Fibroblast of peridontal ligament (primary cell): ENCODE results near the gene BRD4.

ENCODE experiments used
- DNase-seq: peaks from one replicate; pipeline ENCODE4 v3.0.0-alpha.2; 2010; ENCODE audit errors: extremely low read depth

BRD4 gene

DNA sequence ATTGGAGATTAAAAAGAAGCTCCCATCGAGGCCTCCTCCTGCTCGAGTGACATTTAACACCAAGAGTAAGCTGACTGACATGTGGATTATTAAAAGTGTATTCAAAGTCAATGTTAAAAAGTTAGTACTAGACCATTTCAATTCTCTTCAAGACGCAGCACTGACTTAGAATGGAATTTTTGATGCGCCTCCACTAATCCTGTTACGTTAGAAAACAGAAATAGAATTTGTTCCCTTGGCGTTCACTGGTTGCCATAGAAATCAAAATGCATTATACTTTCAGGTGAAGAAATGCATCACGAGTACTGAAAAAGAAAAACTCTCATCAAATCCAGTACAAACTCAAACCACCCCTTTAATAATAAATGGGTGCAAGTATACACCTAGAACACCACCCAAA lies 42.2 kb downstream of the BRD4 start:
- no peak for DNase-seq

GRCh38 chr19:15289673-15290072 lies 42.7 kb downstream of the BRD4 start:
- DNase-seq = no peak

- DNase-seq = peak; percentile 44
These were observed 44.0 kb downstream of the BRD4 start for GRCh38 chr19:15288146-15288963.

DNA sequence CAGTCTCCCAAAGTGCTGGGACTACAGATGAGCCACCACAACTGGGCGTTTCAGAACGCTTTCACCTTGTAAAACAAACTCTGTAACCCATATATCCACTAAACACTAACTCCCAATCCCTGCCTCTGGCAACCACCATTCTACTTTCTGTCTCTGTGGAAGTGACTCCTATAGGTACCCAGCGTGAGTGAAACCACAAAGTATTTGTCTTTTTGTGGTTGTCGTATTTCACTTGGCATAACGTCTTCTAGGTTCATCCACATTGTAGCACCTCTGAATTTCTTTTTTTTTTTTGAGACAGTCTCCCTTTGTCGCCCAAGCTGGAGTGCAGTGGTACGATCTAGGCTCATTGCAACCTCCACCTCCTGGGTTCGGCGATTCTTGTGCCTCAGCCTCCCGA lies 44.8 kb downstream of the BRD4 start:
- no peak for DNase-seq

- DNase-seq = no peak
These were observed 45.5 kb downstream of the BRD4 start for GRCh38 chr19:15286688-15287365.

DNA sequence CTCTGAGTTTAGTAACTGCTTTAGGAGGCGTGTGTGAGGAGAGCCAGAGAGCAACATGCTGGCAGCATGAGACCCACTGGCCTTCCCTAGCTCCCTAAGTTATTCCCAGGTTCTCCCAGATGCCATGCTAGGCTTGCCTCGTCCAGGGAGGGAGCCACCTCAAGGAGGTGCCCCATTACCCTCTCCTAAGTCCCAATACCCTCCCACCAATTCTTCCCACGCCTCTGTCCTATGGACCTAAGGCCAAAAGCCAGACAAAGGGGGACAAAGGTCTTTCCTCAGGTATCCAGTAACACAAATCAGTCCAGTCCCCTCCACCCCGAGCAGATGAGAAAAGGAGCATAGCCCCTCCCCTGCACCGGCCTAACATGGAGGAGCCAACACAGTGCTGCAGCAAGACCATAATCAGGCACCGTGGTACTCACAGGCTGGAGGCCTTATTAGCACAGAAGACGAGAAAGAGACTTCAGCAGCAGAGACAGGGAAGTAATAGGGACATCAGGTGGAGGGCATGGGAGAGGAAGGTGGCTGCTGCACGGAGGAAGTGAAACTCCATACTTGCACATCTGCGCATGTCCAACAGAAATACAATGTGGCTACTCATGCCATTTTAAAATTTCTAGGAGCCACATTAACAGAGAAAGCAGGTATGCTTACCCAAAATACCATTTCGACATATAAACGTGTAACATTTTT lies 46.3 kb downstream of the BRD4 start:
- no peak for DNase-seq

- no peak for DNase-seq
These were observed 47.4 kb downstream of the BRD4 start for GRCh38 chr19:15284896-15285295.

GRCh38 chr19:15284091-15284490 lies 48.2 kb downstream of the BRD4 start:
- DNase-seq = no peak

- DNase-seq = peak; percentile 98
These were observed 49.0 kb downstream of the BRD4 start for GRCh38 chr19:15283141-15283883.

GRCh38 chr19:15282311-15282705 lies 50.0 kb downstream of the BRD4 start:
- no peak for DNase-seq

DNA sequence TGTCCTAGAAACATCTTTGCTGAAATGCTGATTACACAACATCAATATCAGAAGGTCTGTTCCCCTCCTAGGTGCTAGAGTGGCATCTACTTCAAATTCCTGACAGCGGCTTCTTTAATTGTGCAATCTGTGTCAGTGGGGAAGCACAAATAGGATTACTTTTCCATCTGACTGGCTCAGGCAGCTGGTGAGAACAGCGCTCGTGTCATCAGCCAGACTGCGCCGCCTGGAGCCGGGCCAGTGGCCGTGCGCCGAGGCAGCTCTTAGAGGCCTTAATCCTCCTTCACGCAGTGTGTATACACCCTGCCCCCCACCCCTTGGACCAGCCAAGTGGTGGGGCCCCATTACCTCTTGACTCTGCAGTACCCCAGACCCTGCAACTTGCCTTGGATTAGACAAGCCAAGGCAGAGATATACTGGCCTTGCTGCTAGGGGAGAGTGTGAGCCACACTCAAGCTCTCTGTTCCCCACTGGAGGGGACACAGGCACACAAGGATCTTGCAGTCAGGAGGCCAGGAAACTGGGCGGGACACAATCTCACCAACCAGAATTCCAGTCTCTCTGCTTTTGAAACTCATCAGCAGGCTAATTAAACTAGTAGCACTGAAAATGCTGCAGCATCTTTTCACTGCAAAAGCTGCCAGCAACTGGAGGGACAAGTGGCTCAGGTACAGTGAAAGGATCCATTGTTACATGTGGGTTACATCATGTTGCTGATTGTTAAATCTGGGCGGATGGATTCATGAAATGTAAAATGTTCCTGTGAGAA lies 51.2 kb downstream of the BRD4 start:
- peak; percentile 81 for DNase-seq

DNA sequence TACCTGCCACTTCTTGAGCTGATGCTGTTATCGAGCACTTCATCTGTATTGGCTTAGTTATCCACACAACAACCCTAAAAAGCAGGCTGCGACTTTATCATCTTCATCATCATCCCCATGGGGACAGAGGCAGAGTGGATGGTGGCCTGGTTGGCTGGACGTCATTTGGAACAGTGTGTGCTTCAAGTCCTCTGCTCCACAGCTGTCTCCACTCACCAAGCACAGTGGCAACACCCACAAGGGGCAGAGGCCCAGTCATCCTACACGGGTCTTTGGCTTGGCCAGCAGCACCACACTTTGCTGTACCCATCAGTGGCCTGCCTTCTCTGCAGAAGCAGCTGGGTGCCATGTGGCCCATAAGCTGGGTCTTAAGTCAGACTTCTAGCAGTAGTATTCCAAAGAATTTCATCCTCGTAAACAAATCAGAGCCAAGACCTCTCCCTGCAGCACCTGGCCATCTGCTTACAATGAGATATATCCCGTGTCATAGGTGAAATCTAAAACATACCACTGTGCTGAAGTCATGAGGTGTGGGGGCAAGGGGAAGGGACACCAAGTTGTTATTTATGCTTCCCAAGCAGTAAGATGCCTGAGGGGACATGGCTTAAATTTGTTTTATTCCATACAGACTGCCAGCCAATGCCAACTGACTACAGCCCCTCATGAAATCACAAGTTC lies 52.2 kb downstream of the BRD4 start:
- DNase-seq = no peak

- no peak for DNase-seq
These were observed 52.9 kb downstream of the BRD4 start for GRCh38 chr19:15279326-15279904.

DNA sequence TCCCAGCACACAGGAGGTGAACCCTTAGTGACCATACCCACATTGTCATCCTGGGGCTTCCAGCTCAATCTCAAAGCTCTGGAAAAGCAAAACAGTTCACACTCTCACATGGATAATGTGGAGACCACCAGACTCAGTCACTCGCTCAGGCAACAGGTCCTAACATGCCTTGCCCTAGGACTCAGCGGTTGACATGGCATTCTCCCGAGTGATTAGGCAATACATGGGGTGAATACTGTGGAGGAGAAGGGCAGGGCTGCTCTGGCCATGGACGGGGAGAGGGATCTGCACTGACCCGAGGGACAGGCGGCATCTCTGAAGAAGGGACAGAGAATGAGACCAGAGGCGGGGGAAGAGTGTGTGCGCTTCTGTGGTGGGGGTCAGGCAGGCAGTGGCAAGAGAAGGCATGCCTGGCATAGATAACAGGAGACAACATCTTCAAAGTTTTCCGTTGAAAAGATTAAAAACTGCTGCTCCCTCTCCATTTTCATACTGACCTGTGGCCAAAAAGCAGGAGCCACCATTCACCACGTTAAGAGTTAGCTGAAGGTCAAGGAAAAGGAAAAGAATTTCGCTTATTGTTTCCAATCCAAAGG lies 55.6 kb downstream of the BRD4 start:
- DNase-seq = no peak

DNA sequence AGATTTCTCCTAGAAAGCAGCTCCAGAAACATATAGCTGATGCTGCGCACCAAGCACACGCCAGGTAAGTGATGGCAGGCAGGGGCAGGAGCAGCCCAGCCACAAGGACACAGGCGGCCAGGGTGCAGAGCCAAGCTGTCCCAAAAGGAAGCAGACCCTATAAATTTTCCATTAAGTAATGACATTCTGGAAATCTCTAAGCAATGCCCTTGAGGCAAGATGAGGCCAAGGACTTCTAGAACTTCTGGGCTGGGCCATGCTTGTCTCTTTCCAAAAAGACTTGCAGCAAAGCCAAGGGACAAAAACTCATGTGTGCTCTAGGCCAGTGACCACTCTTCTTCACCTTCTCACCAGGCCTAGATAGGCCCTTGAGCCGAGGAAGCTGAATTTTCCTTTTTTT lies 57.9 kb downstream of the BRD4 start:
- DNase-seq = no peak

DNA sequence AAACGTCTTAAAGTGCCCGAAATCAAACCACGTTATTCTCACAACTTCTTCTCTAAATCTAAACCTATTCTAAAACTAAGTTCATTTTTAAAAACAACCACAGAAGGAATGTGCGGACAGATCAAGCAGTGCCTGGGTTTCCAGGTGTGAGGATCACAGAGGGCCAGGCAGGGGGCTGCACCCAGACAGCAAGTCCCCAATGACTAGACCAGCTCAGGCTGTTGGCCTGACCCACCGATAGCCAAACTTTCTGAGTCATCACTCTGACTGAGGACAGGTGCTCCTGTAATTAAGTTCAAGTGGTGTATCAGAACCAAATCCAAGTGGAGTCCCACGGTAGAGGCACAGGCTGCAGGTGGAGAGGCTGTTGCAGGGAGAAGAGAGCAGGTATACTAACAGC lies 62.5 kb downstream of the BRD4 start:
- no peak for DNase-seq

- DNase-seq = no peak
These were observed 63.4 kb downstream of the BRD4 start for GRCh38 chr19:15268928-15269253.

GRCh38 chr19:15268192-15268927 lies 64.0 kb downstream of the BRD4 start:
- peak; percentile 27 for DNase-seq

GRCh38 chr19:15266683-15267082 lies 65.7 kb downstream of the BRD4 start:
- DNase-seq = no peak
